Measurements from ENCODE around the gene GATD1. TPM values are rescaled to one million over a fixed set of nuclear protein-coding genes. Genes with fewer than 3 reads are reported as not detected.

GATD1 gene
- total RNA-seq, 1 donor from 2014 or later: 51.9 TPM

DNA sequence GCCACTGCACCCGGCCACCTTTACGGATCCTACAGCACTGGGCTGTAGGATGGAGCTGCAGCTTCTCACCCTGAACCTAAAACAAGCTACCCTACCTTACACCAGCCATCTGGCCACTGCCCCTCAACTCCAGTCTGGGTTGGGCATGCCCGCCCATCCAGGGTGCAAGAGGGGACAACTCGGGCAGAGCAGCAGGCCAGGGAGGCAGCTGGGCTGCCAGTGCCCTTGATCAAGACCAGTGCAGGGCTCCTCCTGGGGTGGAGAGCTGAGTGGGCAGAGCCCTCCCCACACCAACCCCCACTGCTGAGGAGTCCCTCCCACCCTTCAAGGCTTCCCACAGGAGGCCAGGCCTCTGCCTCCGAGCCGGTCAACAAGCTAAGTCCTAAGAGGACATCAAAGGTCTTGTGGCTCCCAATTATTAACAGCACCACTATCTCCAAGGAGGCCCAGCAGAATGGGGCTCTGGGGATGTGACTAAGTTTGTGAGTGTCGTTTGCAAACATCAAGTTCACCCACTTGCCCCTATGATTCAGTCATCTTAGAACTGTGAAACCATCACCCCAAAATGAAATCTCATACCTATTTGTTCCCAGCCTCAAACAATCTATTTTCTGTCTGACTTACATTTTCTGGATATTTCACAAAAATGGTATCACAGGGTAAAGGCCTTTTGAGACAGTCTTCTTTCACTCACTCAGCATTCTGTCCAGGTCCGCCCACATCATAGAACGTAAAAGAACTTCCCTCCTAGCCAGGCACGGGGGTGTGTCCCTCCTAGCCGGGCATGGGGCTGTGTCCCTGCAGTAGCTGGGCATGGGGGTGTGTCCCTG lies 11.0 kb downstream of the GATD1 start:
- DNase-seq (ENCODE audit: low read depth) (no peak), FAIRE-seq (no peak)
- no peak overlapping the region for H3K27ac ChIP-seq (ENCODE audit: low read depth, low read length)
- H2AFZ ChIP-seq (ENCODE audit: low read depth, low read length): no peak overlapping the region
- H3K4me1 ChIP-seq (ENCODE audit: insufficient read depth, low read length): peaks cover 7% of the 10 kb centered on the region
- H3K36me3 ChIP-seq (ENCODE audit: insufficient read depth, low read length): peaks cover 14% of the 10 kb centered on the region
- no peak overlapping the region for H3K9ac ChIP-seq (ENCODE audit: low read length)
- H3K4me3 ChIP-seq (ENCODE audit: insufficient read depth, low read depth, low read length): no peak overlapping the region
- Mint-ChIP-seq H3K27me3 (ENCODE audit: low read depth, unreplicated experiment) (no peaks in the 10 kb centered on the region), H3K27ac (ENCODE audit: unreplicated experiment) (peak overlapping the region; percentile 36), H3K4me1 (ENCODE audit: low read depth, unreplicated experiment) (peaks cover 8% of the 10 kb centered on the region), H3K36me3 (ENCODE audit: low read depth, unreplicated experiment) (peaks cover 4% of the 10 kb centered on the region), H3K9me3 (ENCODE audit: unreplicated experiment) (no peaks in the 10 kb centered on the region), H3K4me3 (ENCODE audit: unreplicated experiment) (no peak overlapping the region)
- H3K9me3 ChIP-seq (ENCODE audit: insufficient read depth, low read depth, low read length): no peaks in the 10 kb centered on the region
- H3K4me2 ChIP-seq (ENCODE audit: low read length): no peak overlapping the region
- TF ChIP-seq, protein P1, sequence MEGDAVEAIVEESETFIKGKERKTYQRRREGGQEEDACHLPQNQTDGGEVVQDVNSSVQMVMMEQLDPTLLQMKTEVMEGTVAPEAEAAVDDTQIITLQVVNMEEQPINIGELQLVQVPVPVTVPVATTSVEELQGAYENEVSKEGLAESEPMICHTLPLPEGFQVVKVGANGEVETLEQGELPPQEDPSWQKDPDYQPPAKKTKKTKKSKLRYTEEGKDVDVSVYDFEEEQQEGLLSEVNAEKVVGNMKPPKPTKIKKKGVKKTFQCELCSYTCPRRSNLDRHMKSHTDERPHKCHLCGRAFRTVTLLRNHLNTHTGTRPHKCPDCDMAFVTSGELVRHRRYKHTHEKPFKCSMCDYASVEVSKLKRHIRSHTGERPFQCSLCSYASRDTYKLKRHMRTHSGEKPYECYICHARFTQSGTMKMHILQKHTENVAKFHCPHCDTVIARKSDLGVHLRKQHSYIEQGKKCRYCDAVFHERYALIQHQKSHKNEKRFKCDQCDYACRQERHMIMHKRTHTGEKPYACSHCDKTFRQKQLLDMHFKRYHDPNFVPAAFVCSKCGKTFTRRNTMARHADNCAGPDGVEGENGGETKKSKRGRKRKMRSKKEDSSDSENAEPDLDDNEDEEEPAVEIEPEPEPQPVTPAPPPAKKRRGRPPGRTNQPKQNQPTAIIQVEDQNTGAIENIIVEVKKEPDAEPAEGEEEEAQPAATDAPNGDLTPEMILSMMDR (IDR thresholded peaks at IDR 0.05; ENCODE audit: insufficient read depth, low read depth, low read length): no peak
- TF ChIP-seq EZH2 (IDR thresholded peaks at IDR 0.05; ENCODE audit: insufficient read depth, low read length): no peak
- H3K79me2 ChIP-seq (ENCODE audit: insufficient read depth, low read length): peaks cover 14% of the 10 kb centered on the region
- no peaks in the 10 kb centered on the region for H3K27me3 ChIP-seq (ENCODE audit: insufficient read depth, low read length)
- H4K20me1 ChIP-seq (ENCODE audit: insufficient read depth, low read length): peaks cover 71% of the 10 kb centered on the region

DNA sequence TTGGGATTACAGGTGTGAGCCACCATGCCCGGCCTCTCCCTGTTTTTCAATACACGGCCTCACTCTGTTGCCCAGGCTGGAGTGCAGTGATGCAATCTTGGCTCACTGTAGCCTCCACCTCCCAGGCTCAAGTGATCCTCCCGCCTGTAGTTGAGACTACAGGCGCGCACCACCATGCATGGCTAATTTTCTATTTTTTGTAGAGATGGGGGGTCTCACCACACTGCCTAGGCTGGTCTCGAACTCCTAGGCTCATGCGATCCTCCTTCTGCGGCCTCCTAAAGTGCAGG lies 11.5 kb downstream of the GATD1 start:
- Mint-ChIP-seq H3K27me3 (ENCODE audit: low read depth, unreplicated experiment) (no peaks in the 10 kb centered on the region), H3K27ac (ENCODE audit: unreplicated experiment) (peak overlapping the region; percentile 41), H3K4me3 (ENCODE audit: unreplicated experiment) (no peak overlapping the region), H3K9me3 (ENCODE audit: unreplicated experiment) (no peaks in the 10 kb centered on the region), H3K36me3 (ENCODE audit: low read depth, unreplicated experiment) (peaks cover 4% of the 10 kb centered on the region), H3K4me1 (ENCODE audit: low read depth, unreplicated experiment) (peaks cover 8% of the 10 kb centered on the region)
- peaks cover 14% of the 10 kb centered on the region for H3K36me3 ChIP-seq (ENCODE audit: insufficient read depth, low read length)
- no peak for DNase-seq (ENCODE audit: low read depth)
- no peaks in the 10 kb centered on the region for H3K9me3 ChIP-seq (ENCODE audit: insufficient read depth, low read depth, low read length)
- no peak for FAIRE-seq
- no peak overlapping the region for H3K27ac ChIP-seq (ENCODE audit: low read depth, low read length)
- no peak overlapping the region for H3K4me3 ChIP-seq (ENCODE audit: insufficient read depth, low read depth, low read length)
- no peak for TF ChIP-seq EZH2 (IDR thresholded peaks at IDR 0.05; ENCODE audit: insufficient read depth, low read length)
- TF ChIP-seq, protein P1 (IDR thresholded peaks at IDR 0.05; ENCODE audit: insufficient read depth, low read depth, low read length): no peak
- H4K20me1 ChIP-seq (ENCODE audit: insufficient read depth, low read length): peaks cover 66% of the 10 kb centered on the region
- H3K4me1 ChIP-seq (ENCODE audit: insufficient read depth, low read length): peaks cover 7% of the 10 kb centered on the region
- no peak overlapping the region for H3K9ac ChIP-seq (ENCODE audit: low read length)
- no peak overlapping the region for H3K4me2 ChIP-seq (ENCODE audit: low read length)
- peaks cover 8% of the 10 kb centered on the region for H3K79me2 ChIP-seq (ENCODE audit: insufficient read depth, low read length)
- no peaks in the 10 kb centered on the region for H3K27me3 ChIP-seq (ENCODE audit: insufficient read depth, low read length)
- no peak overlapping the region for H2AFZ ChIP-seq (ENCODE audit: low read depth, low read length)
